ENCODE results near the gene DONSON. TPM values are rescaled to one million over a fixed set of nuclear protein-coding genes. Genes with fewer than 3 reads are reported as not detected.

Gene DONSON
- total RNA-seq, 1 donor from 2014 or later: 17.9 TPM

DNA sequence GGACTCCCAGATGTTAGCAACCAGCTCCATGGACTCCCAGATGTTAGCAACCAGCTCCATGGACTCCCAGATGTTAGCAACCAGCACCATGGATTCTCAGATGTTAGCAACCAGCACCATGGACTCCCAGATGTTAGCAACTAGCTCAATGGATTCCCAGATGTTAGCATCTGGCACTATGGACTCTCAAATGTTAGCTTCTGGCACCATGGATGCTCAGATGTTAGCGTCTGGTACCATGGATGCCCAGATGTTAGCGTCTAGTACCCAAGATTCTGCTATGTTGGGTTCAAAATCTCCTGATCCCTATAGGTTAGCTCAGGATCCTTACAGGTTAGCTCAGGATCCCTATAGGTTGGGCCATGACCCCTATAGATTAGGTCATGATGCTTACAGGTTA lies 36.8 kb downstream of the DONSON start:
- TF ChIP-seq, protein P1, sequence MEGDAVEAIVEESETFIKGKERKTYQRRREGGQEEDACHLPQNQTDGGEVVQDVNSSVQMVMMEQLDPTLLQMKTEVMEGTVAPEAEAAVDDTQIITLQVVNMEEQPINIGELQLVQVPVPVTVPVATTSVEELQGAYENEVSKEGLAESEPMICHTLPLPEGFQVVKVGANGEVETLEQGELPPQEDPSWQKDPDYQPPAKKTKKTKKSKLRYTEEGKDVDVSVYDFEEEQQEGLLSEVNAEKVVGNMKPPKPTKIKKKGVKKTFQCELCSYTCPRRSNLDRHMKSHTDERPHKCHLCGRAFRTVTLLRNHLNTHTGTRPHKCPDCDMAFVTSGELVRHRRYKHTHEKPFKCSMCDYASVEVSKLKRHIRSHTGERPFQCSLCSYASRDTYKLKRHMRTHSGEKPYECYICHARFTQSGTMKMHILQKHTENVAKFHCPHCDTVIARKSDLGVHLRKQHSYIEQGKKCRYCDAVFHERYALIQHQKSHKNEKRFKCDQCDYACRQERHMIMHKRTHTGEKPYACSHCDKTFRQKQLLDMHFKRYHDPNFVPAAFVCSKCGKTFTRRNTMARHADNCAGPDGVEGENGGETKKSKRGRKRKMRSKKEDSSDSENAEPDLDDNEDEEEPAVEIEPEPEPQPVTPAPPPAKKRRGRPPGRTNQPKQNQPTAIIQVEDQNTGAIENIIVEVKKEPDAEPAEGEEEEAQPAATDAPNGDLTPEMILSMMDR (IDR thresholded peaks at IDR 0.05): no peak
- Mint-ChIP-seq H3K36me3 (ENCODE audit: low read depth) (peaks cover 40% of the 10 kb centered on the region), H3K27me3 (ENCODE audit: low read depth) (no peaks in the 10 kb centered on the region), H3K4me1 (ENCODE audit: low read depth) (peaks cover 22% of the 10 kb centered on the region), H3K4me3 (ENCODE audit: unreplicated experiment) (no peak overlapping the region), H3K27ac (ENCODE audit: unreplicated experiment) (no peak overlapping the region), H3K9me3 (ENCODE audit: low read depth) (no peaks in the 10 kb centered on the region)
- no peak for DNase-seq (ENCODE audit: low spot score)

DNA sequence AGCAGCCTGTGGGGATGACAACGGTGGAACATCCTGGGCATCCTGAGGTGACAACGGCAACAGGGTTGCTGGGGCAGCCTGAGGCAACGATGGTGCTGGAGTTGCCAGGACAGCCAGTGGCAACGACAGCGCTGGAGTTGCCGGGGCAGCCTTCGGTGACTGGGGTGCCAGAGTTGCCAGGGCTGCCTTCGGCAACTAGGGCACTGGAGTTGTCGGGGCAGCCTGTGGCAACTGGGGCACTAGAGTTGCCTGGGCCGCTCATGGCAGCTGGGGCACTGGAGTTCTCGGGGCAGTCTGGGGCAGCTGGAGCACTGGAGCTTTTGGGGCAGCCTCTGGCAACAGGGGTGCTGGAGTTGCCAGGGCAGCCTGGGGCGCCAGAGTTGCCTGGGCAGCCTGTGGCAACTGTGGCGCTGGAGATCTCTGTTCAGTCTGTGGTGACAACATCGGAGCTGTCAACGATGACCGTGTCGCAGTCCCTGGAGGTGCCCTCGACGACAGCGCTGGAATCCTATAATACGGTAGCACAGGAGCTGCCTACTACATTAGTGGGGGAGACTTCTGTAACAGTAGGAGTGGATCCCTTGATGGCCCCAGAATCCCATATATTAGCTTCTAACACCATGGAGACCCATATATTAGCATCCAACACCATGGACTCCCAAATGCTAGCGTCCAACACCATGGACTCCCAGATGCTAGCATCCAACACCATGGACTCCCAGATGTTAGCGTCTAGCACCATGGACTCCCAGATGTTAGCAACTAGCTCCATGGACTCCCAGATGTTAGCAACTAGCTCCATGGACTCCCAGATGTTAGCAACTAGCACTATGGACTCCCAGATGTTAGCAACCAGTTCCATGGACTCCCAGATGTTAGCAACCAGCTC lies 37.5 kb downstream of the DONSON start:
- no peak for DNase-seq (ENCODE audit: low spot score)
- Mint-ChIP-seq H3K27ac (ENCODE audit: unreplicated experiment) (no peak overlapping the region), H3K36me3 (ENCODE audit: low read depth) (peaks cover 37% of the 10 kb centered on the region), H3K9me3 (ENCODE audit: low read depth) (no peaks in the 10 kb centered on the region), H3K4me3 (ENCODE audit: unreplicated experiment) (no peak overlapping the region), H3K27me3 (ENCODE audit: low read depth) (no peaks in the 10 kb centered on the region), H3K4me1 (ENCODE audit: low read depth) (peaks cover 18% of the 10 kb centered on the region)
- TF ChIP-seq, protein P1 (IDR thresholded peaks at IDR 0.05): no peak

DNA sequence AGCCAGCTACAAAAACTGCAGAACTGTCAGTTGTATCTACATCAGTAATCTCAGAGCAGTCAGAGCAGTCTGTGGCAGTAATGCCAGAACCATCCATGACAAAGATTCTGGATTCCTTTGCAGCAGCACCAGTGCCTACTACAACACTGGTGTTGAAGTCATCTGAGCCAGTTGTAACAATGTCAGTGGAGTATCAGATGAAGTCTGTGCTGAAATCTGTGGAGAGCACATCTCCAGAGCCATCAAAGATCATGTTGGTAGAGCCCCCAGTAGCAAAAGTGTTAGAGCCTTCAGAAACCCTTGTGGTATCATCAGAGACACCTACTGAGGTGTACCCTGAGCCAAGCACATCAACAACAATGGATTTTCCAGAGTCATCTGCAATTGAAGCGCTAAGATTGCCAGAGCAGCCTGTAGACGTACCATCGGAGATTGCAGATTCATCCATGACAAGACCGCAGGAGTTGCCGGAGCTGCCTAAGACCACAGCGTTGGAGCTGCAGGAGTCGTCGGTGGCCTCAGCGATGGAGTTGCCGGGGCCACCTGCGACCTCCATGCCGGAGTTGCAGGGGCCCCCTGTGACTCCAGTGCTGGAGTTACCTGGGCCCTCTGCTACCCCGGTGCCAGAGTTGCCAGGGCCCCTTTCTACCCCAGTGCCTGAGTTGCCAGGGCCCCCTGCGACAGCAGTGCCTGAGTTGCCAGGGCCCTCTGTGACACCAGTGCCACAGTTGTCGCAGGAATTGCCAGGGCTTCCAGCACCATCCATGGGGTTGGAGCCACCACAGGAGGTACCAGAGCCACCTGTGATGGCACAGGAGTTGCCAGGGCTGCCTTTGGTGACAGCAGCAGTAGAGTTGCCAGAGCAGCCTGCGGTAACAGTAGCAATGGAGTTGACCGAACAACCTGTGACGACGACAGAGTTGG lies 38.4 kb downstream of the DONSON start:
- DNase-seq (ENCODE audit: low spot score): no peak
- peaks cover 18% of the 10 kb centered on the region for H3K4me1 Mint-ChIP-seq (ENCODE audit: low read depth)
- H3K27ac Mint-ChIP-seq (ENCODE audit: unreplicated experiment): no peak overlapping the region
- H3K36me3 Mint-ChIP-seq (ENCODE audit: low read depth): peaks cover 31% of the 10 kb centered on the region
- no peak overlapping the region for H3K4me3 Mint-ChIP-seq (ENCODE audit: unreplicated experiment)
- H3K27me3 Mint-ChIP-seq (ENCODE audit: low read depth): no peaks in the 10 kb centered on the region
- TF ChIP-seq, protein P1 (IDR thresholded peaks at IDR 0.05): no peak
- no peaks in the 10 kb centered on the region for H3K9me3 Mint-ChIP-seq (ENCODE audit: low read depth)

DNA sequence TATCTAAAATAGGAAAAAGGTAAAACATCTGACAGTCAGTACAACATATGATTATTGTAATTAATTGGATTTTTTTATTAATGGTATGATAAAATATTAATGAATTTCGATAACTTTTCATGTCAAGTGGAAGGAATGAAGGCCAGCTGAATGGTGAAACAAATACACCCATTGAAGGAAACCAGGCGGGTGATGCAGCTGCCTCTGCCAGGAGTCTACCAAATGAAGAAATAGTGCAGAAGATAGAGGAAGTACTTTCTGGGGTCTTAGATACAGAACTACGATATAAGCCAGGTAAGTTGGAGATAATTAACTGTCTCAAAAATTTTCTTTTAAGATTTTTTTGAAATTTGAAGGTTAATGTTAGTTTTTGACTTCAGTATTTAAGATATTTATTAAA lies 42.4 kb downstream of the DONSON start:
- Mint-ChIP-seq H3K36me3 (ENCODE audit: low read depth) (peaks cover 12% of the 10 kb centered on the region), H3K27me3 (ENCODE audit: low read depth) (no peaks in the 10 kb centered on the region), H3K27ac (ENCODE audit: unreplicated experiment) (peak overlapping the region; percentile 100), H3K9me3 (ENCODE audit: low read depth) (no peaks in the 10 kb centered on the region), H3K4me3 (ENCODE audit: unreplicated experiment) (no peak overlapping the region), H3K4me1 (ENCODE audit: low read depth) (peaks cover 29% of the 10 kb centered on the region)
- TF ChIP-seq, protein P1 (IDR thresholded peaks at IDR 0.05): no peak
- no peak for DNase-seq (ENCODE audit: low spot score)

Data from chondrocyte (in vitro differentiated cells).